ENCODE measurements around the gene RIMBP2.

GRCh38 chr12:130461447-130461815 lies 254.7 kb downstream of the RIMBP2 start:
- TF ChIP-seq CTCF (IDR thresholded peaks at IDR 0.05) (no peak), POLR2A (IDR thresholded peaks at IDR 0.05) (no peak)
